Measurements from ENCODE around the gene PRRC2B.
"Not testable (repeated sequence)": the region's sequence is repeated elsewhere in the genome, so short reads cannot be mapped to it uniquely, and the experiment has no call there.

The PRRC2B gene

DNA sequence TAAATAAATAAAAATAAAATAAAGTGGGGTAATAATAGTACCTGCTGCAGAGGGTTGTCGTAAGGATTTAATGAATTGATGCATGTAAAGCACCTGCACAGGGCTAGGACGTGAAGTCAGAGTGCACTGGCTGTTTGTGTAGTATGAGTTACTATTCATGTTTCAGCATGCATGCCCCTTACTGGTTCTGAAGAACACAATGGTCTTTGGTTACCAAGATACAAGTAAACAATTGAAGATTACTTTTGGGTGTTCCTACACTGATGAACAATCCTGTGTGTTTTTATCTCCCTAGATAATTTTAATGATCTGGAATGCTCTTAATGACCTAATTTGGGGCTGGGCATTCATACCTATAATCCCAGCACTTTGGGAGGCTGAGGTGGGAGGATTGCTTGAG is 23.2 kb upstream of the PRRC2B start:
- Histone ChIP-seq H3K27ac (no peak overlapping the region), H3K4me3 (no peak overlapping the region)
- TF ChIP-seq, protein P1, sequence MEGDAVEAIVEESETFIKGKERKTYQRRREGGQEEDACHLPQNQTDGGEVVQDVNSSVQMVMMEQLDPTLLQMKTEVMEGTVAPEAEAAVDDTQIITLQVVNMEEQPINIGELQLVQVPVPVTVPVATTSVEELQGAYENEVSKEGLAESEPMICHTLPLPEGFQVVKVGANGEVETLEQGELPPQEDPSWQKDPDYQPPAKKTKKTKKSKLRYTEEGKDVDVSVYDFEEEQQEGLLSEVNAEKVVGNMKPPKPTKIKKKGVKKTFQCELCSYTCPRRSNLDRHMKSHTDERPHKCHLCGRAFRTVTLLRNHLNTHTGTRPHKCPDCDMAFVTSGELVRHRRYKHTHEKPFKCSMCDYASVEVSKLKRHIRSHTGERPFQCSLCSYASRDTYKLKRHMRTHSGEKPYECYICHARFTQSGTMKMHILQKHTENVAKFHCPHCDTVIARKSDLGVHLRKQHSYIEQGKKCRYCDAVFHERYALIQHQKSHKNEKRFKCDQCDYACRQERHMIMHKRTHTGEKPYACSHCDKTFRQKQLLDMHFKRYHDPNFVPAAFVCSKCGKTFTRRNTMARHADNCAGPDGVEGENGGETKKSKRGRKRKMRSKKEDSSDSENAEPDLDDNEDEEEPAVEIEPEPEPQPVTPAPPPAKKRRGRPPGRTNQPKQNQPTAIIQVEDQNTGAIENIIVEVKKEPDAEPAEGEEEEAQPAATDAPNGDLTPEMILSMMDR (IDR thresholded peaks at IDR 0.05) = no peak
- DNase-seq (ENCODE audit: low spot score) = no peak

GRCh38 chr9:131372599-131372973 is 21.3 kb upstream of the PRRC2B start:
- not testable (repeated sequence) for DNase-seq (ENCODE audit: low spot score)
- peak overlapping the region; percentile 80 for H3K4me3 ChIP-seq
- peak overlapping the region; percentile 75 to 91 for H3K27ac ChIP-seq

DNA sequence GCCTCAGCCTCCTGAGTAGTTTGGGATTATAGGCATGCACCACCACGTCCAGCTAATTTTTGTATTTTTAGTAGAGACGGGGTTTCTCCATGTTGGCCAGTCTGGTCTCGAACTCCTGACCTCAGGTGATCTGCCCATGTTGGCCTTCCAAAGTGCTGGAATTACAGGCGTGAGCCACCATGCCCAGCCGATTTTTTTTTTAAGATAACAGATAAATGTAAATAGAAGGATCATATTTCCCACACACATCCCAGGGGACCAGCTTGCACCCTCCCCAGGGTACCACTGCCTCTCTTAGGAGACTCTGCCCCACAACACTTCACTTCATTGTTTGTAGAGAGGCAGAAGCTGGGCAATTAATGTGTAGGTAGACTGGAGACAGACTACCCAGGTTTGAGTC is 19.2 kb upstream of the PRRC2B start:
- H3K4me3 ChIP-seq; H3K27ac ChIP-seq; DNase-seq (ENCODE audit: low spot score): not testable (repeated sequence)

DNA sequence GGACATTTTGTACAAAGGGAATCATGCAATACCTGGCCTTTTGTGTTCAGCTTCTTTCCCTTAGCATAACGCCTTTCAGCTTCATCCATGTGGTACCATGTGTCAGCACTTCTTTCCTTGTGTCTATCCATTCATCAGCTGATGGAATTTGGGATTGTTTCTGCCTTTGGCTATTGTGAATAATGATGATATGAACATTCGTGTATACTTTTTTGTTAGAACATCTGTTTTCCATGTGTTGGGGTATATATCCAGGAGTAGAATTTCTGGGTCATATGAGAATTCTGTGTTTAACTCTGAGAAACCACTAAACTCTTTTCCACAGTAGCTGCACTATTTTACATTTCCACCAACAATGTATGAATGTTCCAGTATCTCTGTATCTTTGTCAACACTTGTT is 14.8 kb upstream of the PRRC2B start:
- H3K27ac ChIP-seq = no peak overlapping the region
- no peak overlapping the region for H3K4me3 ChIP-seq
- TF ChIP-seq, protein P1 (IDR thresholded peaks at IDR 0.05) = no peak
- DNase-seq (ENCODE audit: low spot score) = no peak

GRCh38 chr9:131382850-131383729 is 10.8 kb upstream of the PRRC2B start:
- TF ChIP-seq, protein P1 (IDR thresholded peaks at IDR 0.05) = no peak
- Histone ChIP-seq H3K4me3 (no peak overlapping the region), H3K27ac (peak overlapping the region in 1 of 2 donors; percentile 59)
- no peak for DNase-seq (ENCODE audit: low spot score)

DNA sequence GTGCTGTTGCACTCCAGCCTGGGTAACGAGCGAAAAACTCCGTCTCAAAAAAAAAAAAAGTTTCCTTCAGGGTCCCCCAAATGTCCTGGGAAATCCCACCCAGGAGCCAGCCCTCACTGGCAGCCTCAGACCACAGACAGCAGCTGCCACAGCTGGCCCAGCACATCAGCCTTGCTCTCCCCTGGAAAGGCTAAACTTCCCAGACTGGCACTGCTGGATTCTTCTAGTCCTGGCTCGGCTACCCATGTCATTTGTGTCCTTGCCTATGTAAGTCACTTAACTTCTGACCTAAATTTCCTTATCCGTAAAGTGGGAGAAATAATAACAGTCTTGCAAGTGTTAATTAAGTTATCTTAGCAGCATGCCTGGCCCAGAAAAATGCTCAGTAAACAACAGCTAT is 8.6 kb upstream of the PRRC2B start:
- TF ChIP-seq, protein P1 (IDR thresholded peaks at IDR 0.05) = no peak
- no peak overlapping the region for H3K27ac ChIP-seq
- DNase-seq (ENCODE audit: low spot score) = no peak
- H3K4me3 ChIP-seq = no peak overlapping the region

DNA sequence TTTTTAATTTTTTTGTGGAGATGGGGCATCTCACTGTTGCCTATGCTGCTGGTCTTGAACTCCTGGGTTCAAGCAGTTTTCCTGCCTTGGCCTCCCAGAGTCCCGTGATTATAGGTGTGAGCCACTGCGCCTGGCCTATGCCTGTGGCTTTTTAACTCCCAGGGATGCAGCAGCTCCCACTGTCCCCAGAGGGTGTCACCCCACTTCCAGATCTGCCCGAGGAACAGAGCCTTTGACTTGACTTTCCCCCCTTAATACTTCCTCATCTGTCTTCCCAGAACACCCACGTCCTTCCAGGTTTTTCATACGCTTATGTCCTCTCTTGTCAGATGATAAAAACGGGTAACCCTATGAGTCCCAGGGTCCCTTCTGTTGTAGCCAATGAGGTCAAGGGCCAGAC is 7.6 kb upstream of the PRRC2B start:
- Histone ChIP-seq H3K27ac (no peak overlapping the region), H3K4me3 (no peak overlapping the region)
- TF ChIP-seq, protein P1 (IDR thresholded peaks at IDR 0.05) = no peak
- DNase-seq (ENCODE audit: low spot score) = no peak

DNA sequence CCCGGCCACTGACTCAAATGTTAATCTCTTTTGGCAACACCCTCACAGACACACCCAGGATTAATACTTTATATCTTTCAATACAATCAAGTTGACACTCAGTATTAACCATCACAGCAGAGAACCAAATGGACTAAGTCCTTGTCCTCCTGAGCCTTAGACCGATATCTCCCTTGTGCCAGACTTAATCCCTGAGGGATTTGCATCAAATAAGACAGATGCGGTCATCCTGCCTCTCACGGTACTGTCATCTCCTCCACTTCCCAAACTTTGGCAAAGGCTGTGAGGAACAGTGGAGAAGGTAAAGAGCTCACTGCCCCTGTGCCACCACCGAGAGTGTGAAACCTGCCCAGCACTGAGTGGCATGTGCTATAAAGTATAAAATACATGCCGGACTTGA is 6.5 kb upstream of the PRRC2B start:
- Histone ChIP-seq H3K27ac (no peak overlapping the region), H3K4me3 (no peak overlapping the region)
- TF ChIP-seq, protein P1 (IDR thresholded peaks at IDR 0.05) = no peak
- no peak for DNase-seq (ENCODE audit: low spot score)
